A673 (cell line): ENCODE data around the gene TXNRD2. TPM values are rescaled to one million over a fixed set of nuclear protein-coding genes. Genes with fewer than 3 reads are reported as not detected.

Source experiments
- BruUV-seq: library from RNA; stranded (reverse); fragments of 400-500 nt; replicated peaks from 2 replicates; lab custom pipeline; 2021; lab: Mats Ljungman, UMichigan
- CTCF ChIA-PET: fragments of 300-600 bp; sonication (Branson Sonifier 250); formaldehyde crosslinking; loops from one replicate; lab custom pipeline; 2022; ENCODE audit warnings: antibody characterized with exemption; lab: Charles Lee
- POLR2A ChIA-PET: fragments of 300-600 bp; sonication (Branson Sonifier 250); formaldehyde crosslinking; loops from one replicate; lab custom pipeline; 2022; ENCODE audit warnings: antibody characterized with exemption; ENCODE audit not compliant: low non-redundant PET; lab: Charles Lee
- DNase-seq: peaks from one replicate; pipeline ENCODE4 v3.0.0-alpha.2; 2015; ENCODE audit warnings: low spot score
- H3K27ac ChIP-seq: fragments of 200-600 bp; sonication (generic); 2 replicates; pipeline ENCODE4 v1.5.1; 2016; ENCODE audit warnings: mixed run types, low read depth, mild to moderate bottlenecking, mixed read lengths, antibody characterized with exemption, low read length; ENCODE audit not compliant: poor library complexity, severe bottlenecking
- H3K27me3 ChIP-seq: fragments of 200-600 bp; sonication (generic); replicated peaks from 2 replicates; pipeline ENCODE4 v1.6.1; 2017; ENCODE audit warnings: mixed run types, low read depth, mild to moderate bottlenecking, mixed read lengths, antibody characterized with exemption, low read length; ENCODE audit not compliant: insufficient read depth, poor library complexity
- H3K36me3 ChIP-seq: fragments of 200-600 bp; sonication (generic); 2 replicates; pipeline ENCODE4 v1.6.1; 2016; ENCODE audit warnings: mixed run types, mild to moderate bottlenecking, mixed read lengths, antibody characterized with exemption, low read length; ENCODE audit not compliant: insufficient read depth, poor library complexity, severe bottlenecking
- H3K4me1 ChIP-seq: fragments of 200-600 bp; sonication (generic); 2 replicates; pipeline ENCODE4 v1.6.1; 2017; ENCODE audit warnings: mixed run types, mild to moderate bottlenecking, mixed read lengths, antibody characterized with exemption, low read length; ENCODE audit not compliant: insufficient read depth, poor library complexity, severe bottlenecking
- H3K4me3 ChIP-seq: fragments of 200-600 bp; sonication (generic); 2 replicates; pipeline ENCODE4 v1.5.1; 2016; ENCODE audit warnings: low read depth, mixed run types, mild to moderate bottlenecking, mixed read lengths, low read length; ENCODE audit not compliant: poor library complexity, severe bottlenecking
- H3K9me3 ChIP-seq: fragments of 200-600 bp; sonication (generic); 2 replicates; pipeline ENCODE4 v1.6.1; 2016; ENCODE audit warnings: mixed run types, low read depth, mild to moderate bottlenecking, mixed read lengths, antibody characterized with exemption, low read length; ENCODE audit not compliant: poor library complexity, severe bottlenecking
- CTCF ChIP-seq: fragments of 300-800, 200-600 bp; sonication (generic); conservative IDR thresholded peaks from 2 replicates; pipeline ENCODE4 v1.5.1; 2017; ENCODE audit warnings: low read depth, mild to moderate bottlenecking, antibody characterized with exemption, low read length, moderate library complexity, mixed read lengths
- EZH2 ChIP-seq: fragments of 200-600 bp; sonication (generic); IDR thresholded peaks from 2 replicates; pipeline ENCODE4 v1.6.1; 2017; ENCODE audit warnings: borderline replicate concordance, low read depth, mild to moderate bottlenecking, mixed read lengths, antibody characterized with exemption, low read length; ENCODE audit not compliant: poor library complexity, severe bottlenecking
- intact Hi-C: fragments of 100-400 bp; cut with micrococcal nuclease; formaldehyde crosslinking; loops from one replicate; pipeline ENCODE4 v1.10.0; 2022; ENCODE audit not compliant: unreplicated experiment
- total RNA-seq: library from RNA; stranded (reverse); gene quantifications from 2 replicates; pipeline ENCODE4 v1.2.3, GENCODE V29; 2021

The TXNRD2 gene
- total RNA-seq, 1 experiment from 2014 or later = 32.6 TPM

GRCh38 chr22:19863571-19863970, 78.0 kb downstream of the TXNRD2 start:
- no peak for TF ChIP-seq EZH2
- TF ChIP-seq CTCF = no peak
- Histone ChIP-seq H3K36me3 (no peaks in the 10 kb centered on the region), H3K27me3 (no peaks in the 10 kb centered on the region), H3K4me3 (no peak overlapping the region), H3K9me3 (no peaks in the 10 kb centered on the region), H3K27ac (no peak overlapping the region), H3K4me1 (no peaks in the 10 kb centered on the region)
- no TSS peak for BruUV-seq
- CTCF ChIA-PET = no interaction called here
- no peak for DNase-seq
- POLR2A ChIA-PET = no interaction called here
- intact Hi-C loops = no loop called here

DNA sequence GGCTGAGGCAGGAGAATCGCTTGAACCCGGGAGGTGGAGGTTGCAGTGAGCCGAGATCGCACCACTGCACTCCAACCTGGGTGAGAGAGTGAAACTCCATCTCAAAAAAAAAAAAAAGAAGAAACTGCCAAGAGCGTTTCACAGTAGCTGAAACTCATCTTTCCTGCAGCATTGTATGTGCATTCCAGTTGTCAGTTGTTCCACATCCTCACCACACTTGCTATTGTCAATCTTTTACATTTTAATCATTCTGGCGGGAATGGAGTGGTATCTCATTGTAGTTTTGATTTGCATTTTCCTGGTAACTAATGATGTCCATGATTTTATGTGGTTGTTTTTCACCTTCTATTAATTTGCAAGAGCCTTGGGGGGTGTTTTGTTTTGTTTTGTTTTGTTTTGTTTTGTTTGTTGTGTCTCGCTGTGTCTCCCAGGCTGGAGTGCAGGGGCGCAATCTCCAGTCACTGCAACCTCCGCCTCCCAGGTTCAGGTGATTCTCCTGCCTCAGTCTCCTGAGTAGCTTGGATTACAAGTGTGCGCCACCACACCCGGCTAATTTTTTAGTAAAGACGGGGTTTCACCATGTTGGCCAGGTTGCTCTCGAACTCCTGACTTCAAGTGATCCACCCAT, 78.9 kb downstream of the TXNRD2 start:
- Histone ChIP-seq H3K4me3 (no peak overlapping the region), H3K27ac (no peak overlapping the region), H3K36me3 (no peaks in the 10 kb centered on the region), H3K9me3 (no peaks in the 10 kb centered on the region), H3K4me1 (no peaks in the 10 kb centered on the region), H3K27me3 (no peaks in the 10 kb centered on the region)
- CTCF ChIA-PET = no interaction called here
- intact Hi-C loops = no loop called here
- no TSS peak for BruUV-seq
- POLR2A ChIA-PET = no interaction called here
- no peak for DNase-seq
- TF ChIP-seq EZH2 = no peak

DNA sequence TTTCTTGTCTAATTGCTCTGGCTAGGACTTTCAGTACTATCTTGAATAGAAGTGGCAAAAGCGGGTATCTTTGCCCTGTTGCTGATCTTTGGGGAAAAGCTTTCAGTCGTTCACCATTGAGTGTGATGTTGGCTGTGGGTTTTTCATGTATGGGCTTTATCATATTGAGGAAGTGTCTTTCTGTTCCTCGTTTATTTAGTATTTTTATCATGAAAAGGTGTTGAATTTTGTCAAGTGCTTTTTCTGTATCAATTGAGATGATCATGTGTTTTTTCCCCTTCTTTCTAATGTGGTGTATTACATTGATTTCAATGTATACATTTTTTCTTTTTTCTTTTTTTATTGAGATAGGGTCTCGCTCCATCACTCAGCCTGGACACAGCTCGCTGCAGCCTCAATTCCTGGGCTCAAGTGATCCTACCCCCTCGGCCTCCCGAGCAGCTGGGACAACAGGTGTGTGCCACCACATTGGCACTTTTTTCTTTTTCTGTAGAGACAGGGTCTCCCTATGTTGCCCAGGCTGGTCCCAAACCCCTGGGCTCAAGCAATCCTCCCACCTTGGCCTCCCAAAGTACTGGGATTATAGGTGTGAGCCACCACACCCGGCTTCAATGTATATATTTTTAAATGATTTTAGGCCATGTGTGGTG, 81.6 kb downstream of the TXNRD2 start:
- Histone ChIP-seq H3K9me3 (no peaks in the 10 kb centered on the region), H3K27me3 (no peaks in the 10 kb centered on the region), H3K27ac (no peak overlapping the region), H3K36me3 (no peaks in the 10 kb centered on the region), H3K4me1 (peaks cover 7% of the 10 kb centered on the region), H3K4me3 (no peak overlapping the region)
- no peak for TF ChIP-seq CTCF
- no peak for TF ChIP-seq EZH2
- ChIA-PET POLR2A (no interaction called here), CTCF (no interaction called here)
- no peak for DNase-seq
- BruUV-seq = no TSS peak
- intact Hi-C loops = no loop called here

DNA sequence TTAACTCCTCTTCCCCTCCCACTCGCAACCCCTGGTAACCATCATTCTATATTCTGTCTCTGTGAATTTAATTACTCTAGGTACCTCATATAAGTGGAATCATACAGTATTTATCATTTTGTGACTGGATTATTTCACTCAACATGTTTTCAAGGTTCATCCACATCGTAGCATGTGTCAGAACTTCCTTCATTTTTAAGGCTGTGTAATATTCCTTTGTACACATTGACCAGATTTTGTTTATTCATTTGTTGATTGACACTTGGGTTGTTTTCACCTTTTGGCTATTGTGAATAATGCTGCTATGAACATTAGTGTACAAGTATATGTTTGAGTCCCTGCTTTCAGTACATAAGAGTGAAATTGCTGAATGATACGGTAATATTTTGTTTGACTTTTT, 84.2 kb downstream of the TXNRD2 start:
- Histone ChIP-seq H3K27me3 (no peaks in the 10 kb centered on the region), H3K4me3 (no peak overlapping the region), H3K27ac (no peak overlapping the region), H3K4me1 (peaks cover 11% of the 10 kb centered on the region), H3K9me3 (no peaks in the 10 kb centered on the region), H3K36me3 (peaks cover 3% of the 10 kb centered on the region)
- ChIA-PET POLR2A (no interaction called here), CTCF (no interaction called here)
- TF ChIP-seq EZH2 (no peak), CTCF (no peak)
- DNase-seq = no peak
- intact Hi-C loops = no loop called here
- no TSS peak for BruUV-seq
